ENCODE results near the gene HPDL. TPM values are rescaled to one million over a fixed set of nuclear protein-coding genes. Genes with fewer than 3 reads are reported as not detected.

The HPDL gene
- total RNA-seq, 1 donor from 2014 or later = 0.64 TPM

GRCh38 chr1:45348020-45348419 lies 21.3 kb downstream of the HPDL start:
- Histone ChIP-seq H3K36me3 (no peaks in the 10 kb centered on the region), H3K4me2 (no peak overlapping the region), H3K79me2 (ENCODE audit: low read depth) (no peaks in the 10 kb centered on the region)

GRCh38 chr1:45348609-45348965 lies 21.9 kb downstream of the HPDL start:
- H3K9me3 Mint-ChIP-seq = no peaks in the 10 kb centered on the region
- Histone ChIP-seq H3F3A (ENCODE audit: low read depth) (no peaks in the 10 kb centered on the region), H3K79me2 (ENCODE audit: low read depth) (no peaks in the 10 kb centered on the region), H4K20me1 (ENCODE audit: low read depth) (no peaks in the 10 kb centered on the region), H3K9me3 (ENCODE audit: low read depth) (no peaks in the 10 kb centered on the region), H3K4me3 (no peak overlapping the region), H3K36me3 (no peaks in the 10 kb centered on the region), H3K4me2 (no peak overlapping the region), H3K27ac (no peak overlapping the region), H3K27me3 (no peaks in the 10 kb centered on the region), H2AFZ (replicated peaks) (no peak overlapping the region), H3K4me1 (no peaks in the 10 kb centered on the region), H3K9ac (no peak overlapping the region)
- no peak for DNase-seq (ENCODE audit: low spot score)
- no peaks in the 10 kb centered on the region for H3K4me1 Mint-ChIP-seq
- peaks cover 6% of the 10 kb centered on the region for H3K27me3 Mint-ChIP-seq (ENCODE audit: insufficient read depth, low read depth)
- no peak overlapping the region for H3K4me3 Mint-ChIP-seq
- no peak for TF ChIP-seq EZH2phosphoT487 (IDR thresholded peaks at IDR 0.05)
- no peak for TF ChIP-seq EZH2 (IDR thresholded peaks at IDR 0.05)
- no peak for TF ChIP-seq CTCF (IDR thresholded peaks at IDR 0.05)
- peaks cover 6% of the 10 kb centered on the region for H3K36me3 Mint-ChIP-seq
- no peak overlapping the region for H3K27ac Mint-ChIP-seq

More at GRCh38 chr1:45348020-45348419, 21.3 kb downstream of the HPDL start:
- Mint-ChIP-seq H3K27ac (no peak overlapping the region), H3K4me1 (no peaks in the 10 kb centered on the region), H3K27me3 (ENCODE audit: insufficient read depth, low read depth) (peaks cover 6% of the 10 kb centered on the region), H3K4me3 (no peak overlapping the region), H3K9me3 (no peaks in the 10 kb centered on the region), H3K36me3 (peaks cover 7% of the 10 kb centered on the region)
- Histone ChIP-seq H4K20me1 (ENCODE audit: low read depth) (no peaks in the 10 kb centered on the region), H3K27ac (no peak overlapping the region), H3K9ac (no peak overlapping the region), H3K27me3 (no peaks in the 10 kb centered on the region), H3F3A (ENCODE audit: low read depth) (no peaks in the 10 kb centered on the region), H3K4me1 (no peaks in the 10 kb centered on the region), H2AFZ (replicated peaks) (no peak overlapping the region), H3K4me3 (no peak overlapping the region), H3K9me3 (ENCODE audit: low read depth) (no peaks in the 10 kb centered on the region)
- no peak for DNase-seq (ENCODE audit: low spot score)
- TF ChIP-seq EZH2 (IDR thresholded peaks at IDR 0.05) (no peak), CTCF (IDR thresholded peaks at IDR 0.05) (no peak), EZH2phosphoT487 (IDR thresholded peaks at IDR 0.05) (no peak)

- no peak for DNase-seq (ENCODE audit: low spot score)
- TF ChIP-seq EZH2 (IDR thresholded peaks at IDR 0.05) = no peak
- no peak for TF ChIP-seq CTCF (IDR thresholded peaks at IDR 0.05)
- no peak for TF ChIP-seq EZH2phosphoT487 (IDR thresholded peaks at IDR 0.05)
- no peaks in the 10 kb centered on the region for H3K9me3 Mint-ChIP-seq
These were observed 22.4 kb downstream of the HPDL start for GRCh38 chr1:45348966-45349677.

More at GRCh38 chr1:45348966-45349677, 22.4 kb downstream of the HPDL start:
- no peak overlapping the region for H3K4me3 ChIP-seq
- no peak overlapping the region for H3K27ac ChIP-seq
- no peaks in the 10 kb centered on the region for H3K4me1 ChIP-seq
- no peaks in the 10 kb centered on the region for H4K20me1 ChIP-seq (ENCODE audit: low read depth)
- H2AFZ ChIP-seq (replicated peaks) = no peak overlapping the region
- peaks cover 6% of the 10 kb centered on the region for H3K27me3 Mint-ChIP-seq (ENCODE audit: insufficient read depth, low read depth)
- H3K27me3 ChIP-seq = no peaks in the 10 kb centered on the region
- H3K4me3 Mint-ChIP-seq = peak overlapping the region; percentile 47
- H3K36me3 Mint-ChIP-seq = peaks cover 6% of the 10 kb centered on the region
- no peak overlapping the region for H3K9ac ChIP-seq
- no peaks in the 10 kb centered on the region for H3K36me3 ChIP-seq
- H3K27ac Mint-ChIP-seq = no peak overlapping the region
- no peak overlapping the region for H3K4me2 ChIP-seq
- no peaks in the 10 kb centered on the region for H3F3A ChIP-seq (ENCODE audit: low read depth)
- no peaks in the 10 kb centered on the region for H3K9me3 ChIP-seq (ENCODE audit: low read depth)
- no peaks in the 10 kb centered on the region for H3K4me1 Mint-ChIP-seq
- H3K79me2 ChIP-seq (ENCODE audit: low read depth) = no peaks in the 10 kb centered on the region

Measured in neural progenitor cell (in vitro differentiated cells).